Skeletal muscle tissue (tissue), 5 donors: Measurements from ENCODE around the gene HERC3. TPM values are rescaled to one million over a fixed set of nuclear protein-coding genes. Genes with fewer than 3 reads are reported as not detected.

Source experiments
- H3K27ac ChIP-seq: one replicate; pipeline ENCODE4 v1.7.0; 2013; ENCODE audit warnings: mild to moderate bottlenecking, low read depth, low read length, inconsistent platforms
- H3K27me3 ChIP-seq, 3 donors: one replicate each; pipeline ENCODE4 v1.7.0; 2013; ENCODE audit warnings: low read length in 3 of 3; ENCODE audit not compliant: control insufficient read depth in 3 of 3, insufficient read depth in 3 of 3
- H3K36me3 ChIP-seq, 3 donors: one replicate each; pipeline ENCODE4 v1.7.0; 2013; ENCODE audit warnings: low read length in 3 of 3; ENCODE audit not compliant: control insufficient read depth in 3 of 3, insufficient read depth in 3 of 3
- H3K4me1 ChIP-seq, 3 donors: one replicate each; pipeline ENCODE4 v1.7.0; 2013; ENCODE audit warnings: low read length in 3 of 3, mild to moderate bottlenecking in 3 of 3; ENCODE audit not compliant: control insufficient read depth in 3 of 3, insufficient read depth in 3 of 3
- H3K4me3 ChIP-seq, 3 donors: one replicate each; pipeline ENCODE4 v1.7.0; 2013; ENCODE audit warnings: low read length in 3 of 3
- H3K9ac ChIP-seq, 3 donors: one replicate each; pipeline ENCODE4 v1.7.0; 2013; ENCODE audit warnings: low read length in 3 of 3, mild to moderate bottlenecking in 3 of 3, moderate library complexity in 2 of 3, low read depth in 1 of 3
- H3K9me3 ChIP-seq, 3 donors: one replicate each; pipeline ENCODE4 v1.7.0; 2013; ENCODE audit warnings: low read length in 3 of 3; ENCODE audit not compliant: control insufficient read depth in 3 of 3
- small RNA-seq: library from RNA; depleted of rRNA; stranded (forward); fragments of <200 nt; gene quantifications from one replicate; pipeline ENCODE3, GENCODE V24; 2014
- total RNA-seq: library from RNA; depleted of rRNA; stranded (reverse); fragments of >200 nt; gene quantifications from one replicate; pipeline ENCODE4 v1.2.3, GENCODE V29; 2014
- donor health status: Osteomylitis.

Gene HERC3
- total RNA-seq, 1 donor from 2014 or later = 16.7 TPM

DNA sequence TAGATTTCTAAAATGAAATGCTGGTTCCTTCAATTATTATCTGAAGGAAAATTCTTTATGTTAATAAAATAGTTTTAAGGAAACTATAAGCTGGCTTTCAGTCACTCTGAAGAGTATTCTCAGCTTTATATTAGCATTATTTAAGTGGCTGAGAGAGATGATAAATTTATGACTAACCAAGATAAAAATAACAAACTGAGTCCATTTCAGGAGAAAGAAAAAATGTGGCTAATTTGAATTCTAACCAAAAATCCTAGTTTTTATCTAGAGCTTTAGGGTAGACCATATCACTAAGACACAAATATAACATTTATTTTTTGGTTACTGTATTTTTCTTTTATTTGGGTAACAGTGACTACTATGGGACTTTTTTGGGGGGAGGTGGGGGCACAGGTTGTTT lies 164.8 kb downstream of the HERC3 start:
- peaks cover 0 to 9% (median 8%) of the 10 kb centered on the region in 3 donors for H3K36me3 ChIP-seq
- peak overlapping the region in 1 of 3 donors; percentile 66 for H3K9ac ChIP-seq
- no peaks in the 10 kb centered on the region for H3K27me3 ChIP-seq
- H3K4me1 ChIP-seq = peaks cover 9 to 18% (median 14%) of the 10 kb centered on the region in 3 donors
- no peaks in the 10 kb centered on the region for H3K9me3 ChIP-seq
- no peak overlapping the region for H3K4me3 ChIP-seq
- H3K27ac ChIP-seq = peak overlapping the region; percentile 73

DNA sequence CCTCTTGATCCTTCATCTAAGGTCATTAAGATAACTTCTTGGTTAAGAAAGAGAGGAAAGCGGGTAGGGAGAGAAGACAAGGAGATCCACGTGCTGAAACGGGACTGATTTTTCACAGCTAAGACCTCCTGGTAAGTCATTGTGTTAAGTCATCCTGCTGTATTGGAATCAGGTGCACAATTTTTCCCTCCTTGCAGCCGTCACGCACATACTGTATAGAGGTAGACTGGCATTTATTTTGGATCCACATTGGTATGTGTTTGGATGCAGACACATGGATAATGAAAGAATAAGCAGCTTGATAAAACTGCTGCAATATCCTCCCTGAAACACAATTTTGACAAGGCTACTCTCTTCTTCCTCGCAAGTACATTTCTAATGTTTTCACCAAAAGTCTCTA lies 165.5 kb downstream of the HERC3 start:
- Histone ChIP-seq H3K27ac (peak overlapping the region; percentile 73), H3K36me3 (peaks cover 3 to 9% (median 4%) of the 10 kb centered on the region in 3 donors), H3K4me3 (peak overlapping the region; percentile 67 to 79 (median 72)), H3K9ac (peak overlapping the region in 2 of 3 donors; percentile 66 to 77), H3K4me1 (peaks cover 9 to 22% (median 14%) of the 10 kb centered on the region in 3 donors), H3K27me3 (no peaks in the 10 kb centered on the region), H3K9me3 (no peaks in the 10 kb centered on the region)

Small RNAs within 50 kb of the gene (small RNA-seq; reads per million reads assigned to genes)
- gene RF02115 (not detected), gene RNU6-33P (not detected)

Other genes starting within 250 kb of the HERC3 start
- gene HERC6, start 213.6 kb upstream of the HERC3 start, total RNA-seq = 2.6 TPM
- 5.7 TPM for gene HERC5, start 135.4 kb upstream of the HERC3 start, total RNA-seq
- gene PYURF, start 68.7 kb upstream of the HERC3 start, total RNA-seq = 52.2 TPM
- 4.2 TPM for gene NAP1L5, start 105.3 kb downstream of the HERC3 start, total RNA-seq